B cell (primary cell): ENCODE data around the gene LPIN2. TPM values are rescaled to one million over a fixed set of nuclear protein-coding genes. Genes with fewer than 3 reads are reported as not detected.
A peak's percentile ranks its signal among the peaks of the same experiment; 100 is the strongest.

Experiments used
- ATAC-seq: fragments of 200-7000 bp; cut with Tn5 transposase; one replicate; pipeline ENCODE4 v1.10.0; 2021; ENCODE audit warnings: low read depth, mild to moderate bottlenecking, moderate number of reproducible peaks, moderate library complexity
- CTCF ChIA-PET: fragments of 350-600 bp; sonication (Branson Sonifier 250); formaldehyde crosslinking; loops from one replicate; lab custom pipeline; 2021; ENCODE audit warnings: antibody characterized with exemption, inconsistent platforms; lab: Charles Lee
- POLR2A ChIA-PET: fragments of 350-600 bp; sonication (Branson Sonifier 250); formaldehyde crosslinking; loops from one replicate; lab custom pipeline; 2021; ENCODE audit warnings: antibody characterized with exemption; lab: Charles Lee
- DNase-seq: peaks from one replicate; pipeline ENCODE4 v3.0.0; 2013
- H2AFZ ChIP-seq: 2 replicates; pipeline ENCODE4 v1.6.1; 2012; ENCODE audit warnings: mild to moderate bottlenecking, low read depth, low read length; ENCODE audit not compliant: insufficient read depth, poor library complexity, severe bottlenecking
- H3K27ac ChIP-seq, 2 donors: 1 replicate in 1 of 2; 2 replicates in 1 of 2; pipeline ENCODE4 v1.5.1; 2012 to 2013; ENCODE audit warnings: low read length in 2 of 2, mild to moderate bottlenecking in 2 of 2, moderate library complexity in 1 of 2
- H3K27me3 ChIP-seq, 4 experiments: fragments of 200-600 bp in 1 of 4; sonication (generic) in 1 of 4; replicated peaks in 1 of 4; 1 replicate in 2 of 4; 2 replicates in 2 of 4; pipeline versions ENCODE4 v1.6.1 to v1.7.0; 2013 to 2016; ENCODE audit warnings: low read length in 3 of 4, mild to moderate bottlenecking in 2 of 4, mixed read lengths in 1 of 4, moderate library complexity in 1 of 4; ENCODE audit not compliant: insufficient read depth in 4 of 4, control insufficient read depth in 3 of 4; ENCODE audit errors: control extremely low read depth in 1 of 4
- H3K36me3 ChIP-seq, 2 experiments: replicated peaks in 1 of 2; 1 replicate in 1 of 2; 2 replicates in 1 of 2; pipeline versions ENCODE4 v1.6.1 to v1.7.1; 2013; ENCODE audit warnings: low read length in 1 of 2; ENCODE audit not compliant: insufficient read depth in 2 of 2, control insufficient read depth in 1 of 2; ENCODE audit errors: control extremely low read depth in 1 of 2, extremely low read depth in 1 of 2
- H3K4me1 ChIP-seq, 2 donors: fragments of 200-600 bp in 1 of 2; sonication (generic) in 1 of 2; 1 replicate in 1 of 2; 2 replicates in 1 of 2; pipeline versions ENCODE4 v1.5.1 to v1.6.1; 2013 to 2017; ENCODE audit warnings: low read length in 2 of 2; ENCODE audit not compliant: control insufficient read depth in 2 of 2, insufficient read depth in 2 of 2
- H3K4me2 ChIP-seq: replicated peaks from 2 replicates; pipeline ENCODE3; 2012; ENCODE audit warnings: mild to moderate bottlenecking, low read depth, low read length; ENCODE audit not compliant: poor library complexity, severe bottlenecking
- H3K4me3 ChIP-seq, 5 experiments: fragments of 200-600 bp in 1 of 5; sonication (generic) in 1 of 5; 1 replicate in 3 of 5; 2 replicates in 2 of 5; pipeline versions ENCODE4 v1.5.1 to v1.7.0; 2011 to 2016; ENCODE audit warnings: low read length in 4 of 5, mild to moderate bottlenecking in 4 of 5, low read depth in 2 of 5, control low read depth in 1 of 5, moderate library complexity in 1 of 5; ENCODE audit not compliant: insufficient read depth in 1 of 5; ENCODE audit errors: control extremely low read depth in 1 of 5, extremely low read depth in 1 of 5
- H3K79me2 ChIP-seq: fragments of 200-600 bp; sonication (generic); one replicate; pipeline ENCODE4 v1.6.0; 2016; ENCODE audit warnings: low read length; ENCODE audit not compliant: control insufficient read depth, insufficient read depth
- H3K9ac ChIP-seq: fragments of 200-600 bp; sonication (generic); 2 replicates; pipeline ENCODE4 v1.6.1; 2017; ENCODE audit warnings: mild to moderate bottlenecking, low read length, moderate library complexity
- H3K9me3 ChIP-seq, 3 donors: one replicate each; pipeline versions ENCODE4 v1.6.1 to v1.7.1; 2013; ENCODE audit warnings: low read length in 2 of 3; ENCODE audit not compliant: control insufficient read depth in 2 of 3, insufficient read depth in 1 of 3; ENCODE audit errors: control extremely low read depth in 1 of 3
- H4K20me1 ChIP-seq: 2 replicates; pipeline ENCODE4 v1.6.0; 2012; ENCODE audit warnings: mild to moderate bottlenecking, low read length; ENCODE audit not compliant: insufficient read depth, control insufficient read depth, poor library complexity, severe bottlenecking
- H3K27ac Mint-ChIP-seq: one replicate; pipeline ENCODE4 v1.8.0; 2021; ENCODE audit warnings: mixed read lengths
- H3K27me3 Mint-ChIP-seq: one replicate; pipeline ENCODE4 v1.8.0; 2021; ENCODE audit warnings: mixed read lengths
- H3K4me1 Mint-ChIP-seq: one replicate; pipeline ENCODE4 v1.8.0; 2021; ENCODE audit warnings: mixed read lengths
- H3K4me3 Mint-ChIP-seq: one replicate; pipeline ENCODE4 v1.8.0; 2021; ENCODE audit warnings: mixed read lengths
- H3K9me3 Mint-ChIP-seq: one replicate; pipeline ENCODE4 v1.8.0; 2022; ENCODE audit warnings: mixed read lengths; ENCODE audit not compliant: insufficient read depth
- CTCF ChIP-seq: fragments of 200-600 bp; IDR thresholded peaks from one replicate; pipeline ENCODE4 v1.8.0; 2022; ENCODE audit warnings: antibody characterized with exemption, mild to moderate bottlenecking
- EZH2 ChIP-seq: IDR thresholded peaks from 2 replicates; pipeline ENCODE4 v1.6.1; 2012; ENCODE audit warnings: borderline replicate concordance, low read depth, mild to moderate bottlenecking, moderate library complexity, low read length; ENCODE audit not compliant: insufficient read depth, poor library complexity, severe bottlenecking
- WGBS: methylation state at CpG from one replicate; pipeline ENCODE4 v1.1.5; 2013; ENCODE audit warnings: missing lambda C conversion rate; ENCODE audit not compliant: insufficient coverage; 5-methylcytosine and 5-hydroxymethylcytosine counted together
- intact Hi-C: fragments of 100-400 bp; cut with micrococcal nuclease; formaldehyde crosslinking; loops from one replicate; pipeline ENCODE4 v1.10.0; 2022
- polyA plus RNA-seq: library from polyadenylated mRNA; depleted of rRNA; stranded (reverse); fragments of >200 nt; gene quantifications from 2 replicates; pipeline ENCODE4 v1.2.3, GENCODE V29; 2012
- total RNA-seq, 2 donors: library from RNA; stranded (reverse); fragments of 120-200 nt in 1 of 2; gene quantifications; 1 replicate in 1 of 2; 2 replicates in 1 of 2; pipeline versions ENCODE4 v1.2.3 to v1.2.4, GENCODE V29; 2013 to 2022

Gene LPIN2
- total and polyA plus RNA-seq, 2 donors (not counting 1 experiment from before 2014, with no cell fraction given) = 8.0 to 31.0 TPM

GRCh38 chr18:2970772-2971659 is 41.9 kb downstream of the LPIN2 start:
- Histone ChIP-seq H3K79me2 (peaks cover 90% of the 10 kb centered on the region), H2AFZ (peak overlapping the region; percentile 76), H3K4me2 (peak overlapping the region; percentile 84), H3K4me1 (peaks cover 68% of the 10 kb centered on the region in 2 donors), H3K36me3 (peaks cover 0 to 3% of the 10 kb centered on the region in 2 experiments), H3K9ac (peak overlapping the region; percentile 59), H3K4me3 (peak overlapping the region in 4 of 5 experiments; percentile 18 to 58 (median 36)), H3K27ac (peak overlapping the region; percentile 89 to 91), H3K27me3 (no peaks in the 10 kb centered on the region), H3K9me3 (no peaks in the 10 kb centered on the region), H4K20me1 (no peaks in the 10 kb centered on the region)
- WGBS = 0% methylated on average over 3 of the region's 11 CpGs
- H3K9me3 Mint-ChIP-seq = no peaks in the 10 kb centered on the region
- CTCF ChIA-PET = interaction anchor here (0.5 to 8.9 kb wide), 12 partner anchors 9 to 276 kb away, joined by 3 to 79 read pairs (median 4); partner anchors contain the start of gene MYL12A
- POLR2A ChIA-PET = interaction anchor here (0.6 to 1.6 kb wide), 6 partner anchors 11 to 623 kb away, joined by 3 to 8 read pairs (median 4); no protein-coding TSS in a partner anchor
- intact Hi-C loops = loop anchor here (2.0 to 10.0 kb wide), 3 partner anchors 14 to 624 kb away; partner anchors contain the start of gene SMCHD1
- TF ChIP-seq CTCF (no peak), EZH2 (no peak)
- DNase-seq = peak; percentile 77
- H3K4me1 Mint-ChIP-seq = peaks cover 73% of the 10 kb centered on the region
- H3K4me3 Mint-ChIP-seq = peak overlapping the region; percentile 88
- no peaks in the 10 kb centered on the region for H3K27me3 Mint-ChIP-seq
- peak; percentile 65 for ATAC-seq
- H3K27ac Mint-ChIP-seq = peak overlapping the region; percentile 96
